HL-60/S4 treated with phorbol 12-myristate 13-acetate at 8.2 ng/mL for 4 days and 3 days (cell line): ENCODE data around the gene SYTL5.

Source experiments
- in situ Hi-C: fragments of 300-500 bp; cut with MboI; formaldehyde crosslinking; loops from 2 replicates; pipeline ENCODE4 v1.15.0; 2022; ENCODE audit warnings: low sequenced_read_pairs

The SYTL5 gene

DNA sequence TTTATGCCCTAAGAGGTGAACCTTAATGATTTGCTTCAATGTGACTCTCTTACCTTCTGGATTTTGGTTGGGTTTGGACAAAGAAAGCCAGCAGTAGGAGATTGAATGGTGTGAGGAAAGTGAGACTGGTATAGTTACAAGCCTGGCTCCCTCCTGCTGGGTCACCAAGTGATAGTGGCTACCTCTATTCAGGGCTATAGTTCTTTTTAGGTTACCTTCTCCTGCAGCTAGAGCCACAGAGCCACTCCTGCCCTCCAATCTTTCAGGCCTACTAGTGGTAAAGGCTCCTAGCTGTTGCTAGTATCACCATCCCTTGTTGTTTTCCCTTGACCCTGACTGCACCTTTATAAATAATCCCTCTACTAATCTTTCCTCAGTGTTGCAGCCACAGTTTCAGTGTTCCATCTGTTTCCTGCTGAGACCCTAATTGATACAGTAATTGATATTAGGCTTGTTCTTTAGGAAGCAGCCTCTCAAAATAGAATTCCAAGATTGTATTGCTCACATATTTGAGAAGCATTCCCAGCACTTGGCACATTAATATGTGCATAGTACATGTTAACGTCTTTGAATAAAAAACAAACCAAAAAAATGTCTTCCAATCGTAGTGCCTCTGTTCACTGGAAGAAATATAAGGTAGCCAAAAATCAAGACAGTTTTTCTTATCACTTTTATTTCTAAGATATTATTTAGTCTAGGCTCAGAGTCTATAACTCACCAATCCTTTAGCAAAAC is 132.0 kb downstream of the SYTL5 start:
- in situ Hi-C loops = no loop called here

DNA sequence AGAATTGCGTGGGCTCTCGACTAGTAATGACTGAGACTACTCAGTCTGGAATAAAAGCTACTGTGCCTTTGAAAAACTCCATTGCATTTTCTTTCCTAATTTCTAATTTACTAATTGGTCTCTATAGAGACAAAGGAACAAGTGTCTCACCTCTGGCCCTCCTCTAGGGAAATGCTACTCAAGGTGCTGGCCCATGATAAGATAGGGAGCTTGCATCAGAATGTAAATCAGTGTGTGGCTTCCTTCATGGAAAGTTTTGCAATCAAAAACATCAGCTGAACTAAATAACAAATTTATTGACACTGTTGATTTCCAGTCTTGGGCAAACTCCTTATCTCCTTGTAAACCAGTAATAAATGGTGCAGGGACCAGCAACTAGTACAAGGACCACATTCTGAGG is 132.5 kb downstream of the SYTL5 start:
- in situ Hi-C loops = no loop called here

DNA sequence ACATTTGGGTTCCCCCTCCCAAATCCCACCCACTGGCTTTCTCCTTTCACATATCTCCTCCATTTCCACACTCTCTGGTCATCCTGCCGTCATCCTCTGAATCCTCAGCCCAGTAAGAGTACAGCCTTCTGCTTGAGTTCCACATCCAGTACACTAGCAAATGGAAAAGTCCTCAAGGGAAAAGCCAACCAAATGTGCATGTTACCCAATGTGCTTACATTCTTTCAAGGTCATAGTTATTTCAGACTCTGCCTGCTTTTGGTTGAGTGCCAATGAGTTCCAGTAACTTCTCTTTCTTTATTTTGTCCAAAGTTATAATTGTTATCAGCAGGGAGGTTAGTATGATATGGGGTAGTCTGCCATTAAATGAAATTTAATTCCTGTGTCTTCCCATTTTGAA is 136.3 kb downstream of the SYTL5 start:
- in situ Hi-C loops = no loop called here

DNA sequence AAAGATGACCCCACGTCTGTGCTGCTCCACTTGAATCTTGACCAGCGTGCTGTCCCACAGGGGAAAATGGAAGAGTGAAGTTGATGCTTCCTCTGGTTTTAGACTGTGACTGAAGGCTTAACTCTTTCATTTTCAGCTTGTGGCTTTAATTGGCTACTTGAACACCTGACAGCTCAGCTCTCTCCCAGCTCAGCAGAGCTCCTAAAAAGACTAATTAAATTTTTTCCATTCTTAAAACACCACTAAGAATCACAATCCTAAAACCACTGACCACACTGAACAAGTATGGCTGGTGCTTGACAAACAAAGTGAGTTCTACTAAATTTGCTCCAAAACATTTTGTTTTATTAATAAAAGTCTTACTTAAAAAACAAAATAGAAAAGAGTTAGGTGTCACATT is 142.7 kb downstream of the SYTL5 start:
- in situ Hi-C loops = no loop called here

DNA sequence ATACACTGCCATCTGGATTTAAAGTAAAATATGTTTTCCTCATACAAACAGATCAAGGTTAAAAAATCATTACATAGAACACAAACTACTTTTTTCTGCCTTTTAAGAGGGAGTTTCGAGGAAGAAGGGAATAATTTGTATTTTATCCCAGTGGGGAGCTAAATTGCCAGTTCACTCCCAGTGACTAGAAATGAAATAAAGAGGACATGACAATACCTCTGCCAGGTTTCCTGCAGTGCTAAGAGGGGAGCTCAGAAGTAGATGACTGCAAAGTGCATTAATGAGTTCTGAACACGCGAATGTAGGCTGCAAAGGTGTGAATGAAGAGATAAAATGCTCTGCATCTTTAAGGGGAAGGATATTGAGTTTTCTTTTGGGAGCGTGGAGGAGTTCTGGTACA is 144.6 kb downstream of the SYTL5 start:
- in situ Hi-C loops = loop anchor here (25.0 kb wide), 1 partner anchor 214 kb away; no protein-coding TSS in a partner anchor

DNA sequence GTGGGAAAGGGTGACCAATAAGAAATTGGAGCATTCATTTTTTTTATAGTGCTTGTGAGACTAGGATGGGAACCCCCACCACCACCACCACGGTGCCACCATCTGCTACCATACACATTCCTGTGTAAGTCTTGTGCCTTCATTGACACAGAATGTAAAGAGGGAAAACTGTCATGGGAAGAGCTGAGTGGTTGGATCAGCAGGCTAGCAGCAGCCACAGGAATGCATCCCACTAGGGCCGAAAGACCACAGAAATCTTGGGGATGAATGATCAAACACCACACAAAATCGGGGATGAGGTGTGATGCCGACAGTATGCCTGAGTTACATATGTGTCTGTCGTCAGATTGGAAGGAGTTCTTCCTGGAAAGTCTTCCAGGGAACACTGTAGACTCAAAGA is 145.1 kb downstream of the SYTL5 start:
- in situ Hi-C loops = loop anchor here (25.0 kb wide), 1 partner anchor 214 kb away; no protein-coding TSS in a partner anchor

DNA sequence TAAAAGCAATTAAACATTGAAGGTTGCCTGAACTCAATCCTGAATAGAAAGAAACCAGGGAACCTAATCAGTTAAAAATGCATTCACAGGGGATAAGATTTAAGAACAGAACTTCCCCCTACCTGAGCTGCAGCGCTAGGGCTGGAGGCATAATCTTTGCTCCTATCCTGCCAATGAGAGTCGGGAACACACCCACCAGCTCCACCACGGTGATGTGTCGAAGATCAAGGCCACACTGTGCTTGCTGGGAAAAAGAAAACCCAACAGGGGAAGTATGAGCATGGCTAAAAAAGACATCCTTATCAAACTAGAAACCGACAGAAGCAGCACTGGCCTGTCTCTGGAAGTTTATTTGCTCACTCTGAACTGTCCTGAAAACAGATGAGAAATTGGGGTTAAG is 148.0 kb downstream of the SYTL5 start:
- in situ Hi-C loops = loop anchor here (25.0 kb wide), 1 partner anchor 217 kb away; no protein-coding TSS in a partner anchor

DNA sequence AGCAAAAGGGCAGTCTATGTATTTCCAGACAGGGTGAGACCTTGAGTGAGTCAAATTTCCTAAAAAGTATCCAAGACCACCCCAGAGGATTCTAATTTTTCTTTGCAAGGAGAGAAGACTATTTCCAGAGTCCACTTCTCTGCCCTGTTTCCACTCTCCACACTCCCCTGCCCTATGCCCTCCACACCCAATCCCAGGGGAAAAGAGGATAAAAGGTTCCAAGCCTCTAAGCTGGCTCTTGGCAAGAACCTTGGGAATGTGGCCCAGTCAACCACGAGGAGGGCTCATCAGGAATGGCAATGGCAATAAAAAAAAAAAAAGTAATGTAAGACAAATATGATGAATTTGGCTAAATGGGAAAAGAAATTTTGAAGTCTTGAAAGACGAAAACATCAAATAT is 148.5 kb downstream of the SYTL5 start:
- in situ Hi-C loops = loop anchor here (25.0 kb wide), 1 partner anchor 218 kb away; no protein-coding TSS in a partner anchor

DNA sequence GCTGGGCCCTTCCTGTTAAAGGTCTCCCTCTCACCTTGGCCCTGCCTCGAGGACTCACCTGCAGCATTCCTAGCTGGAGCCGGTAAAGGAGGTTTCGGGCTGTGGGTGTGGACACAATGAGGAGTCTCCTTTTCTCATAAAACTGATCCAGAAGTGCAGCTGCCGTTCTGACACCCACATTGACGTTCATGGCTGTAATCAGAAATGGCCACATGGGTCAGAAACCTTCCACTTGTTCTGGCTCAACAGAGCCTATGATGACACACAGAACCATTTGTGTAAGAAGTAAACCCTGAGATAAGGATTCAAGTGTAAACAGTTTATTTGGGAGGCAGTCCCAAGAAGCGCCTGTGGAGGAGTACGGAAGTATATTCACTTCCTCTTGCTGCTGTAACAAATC is 150.5 kb downstream of the SYTL5 start:
- in situ Hi-C loops = loop anchor here (25.0 kb wide), 1 partner anchor 220 kb away; no protein-coding TSS in a partner anchor

DNA sequence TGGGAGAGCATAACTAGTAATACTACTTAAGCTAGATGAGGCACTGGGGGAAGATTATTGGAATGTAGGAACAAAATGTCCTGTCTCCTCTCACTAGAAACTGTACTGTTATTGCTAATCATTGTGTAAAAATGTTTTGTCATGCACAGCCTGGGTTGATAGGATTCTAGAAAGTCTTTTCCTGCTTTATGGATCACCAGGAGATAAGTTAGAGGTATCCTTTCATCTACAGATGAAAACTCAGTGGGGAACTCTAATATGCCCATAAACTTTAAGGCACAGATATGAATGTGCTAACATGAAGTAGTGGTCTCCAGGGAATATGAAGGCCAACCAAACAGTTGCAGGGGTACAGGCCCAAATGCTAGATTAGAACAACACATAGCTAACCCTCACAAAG is 156.8 kb downstream of the SYTL5 start:
- in situ Hi-C loops = loop anchor here (25.0 kb wide), 1 partner anchor 226 kb away; no protein-coding TSS in a partner anchor

DNA sequence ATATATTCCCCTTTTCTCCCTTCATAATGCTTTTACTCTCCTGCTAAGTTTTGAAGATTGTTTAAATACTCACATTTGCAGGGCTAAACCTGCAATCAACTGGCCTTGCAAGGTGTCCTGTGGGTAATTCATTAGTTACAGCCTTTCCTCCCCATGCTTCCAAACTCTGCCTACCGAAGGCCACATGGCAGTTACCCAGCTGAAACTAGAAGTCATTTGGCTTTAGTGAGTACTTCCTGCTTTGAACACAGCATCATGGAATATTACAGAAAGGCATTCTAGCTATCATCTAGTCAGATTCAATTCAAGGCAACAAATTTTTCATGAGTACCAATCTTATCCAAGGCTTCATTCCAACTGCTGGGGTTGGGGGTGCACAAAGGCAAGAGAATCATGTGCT is 158.7 kb downstream of the SYTL5 start:
- in situ Hi-C loops = loop anchor here (25.0 kb wide), 1 partner anchor 228 kb away; no protein-coding TSS in a partner anchor

DNA sequence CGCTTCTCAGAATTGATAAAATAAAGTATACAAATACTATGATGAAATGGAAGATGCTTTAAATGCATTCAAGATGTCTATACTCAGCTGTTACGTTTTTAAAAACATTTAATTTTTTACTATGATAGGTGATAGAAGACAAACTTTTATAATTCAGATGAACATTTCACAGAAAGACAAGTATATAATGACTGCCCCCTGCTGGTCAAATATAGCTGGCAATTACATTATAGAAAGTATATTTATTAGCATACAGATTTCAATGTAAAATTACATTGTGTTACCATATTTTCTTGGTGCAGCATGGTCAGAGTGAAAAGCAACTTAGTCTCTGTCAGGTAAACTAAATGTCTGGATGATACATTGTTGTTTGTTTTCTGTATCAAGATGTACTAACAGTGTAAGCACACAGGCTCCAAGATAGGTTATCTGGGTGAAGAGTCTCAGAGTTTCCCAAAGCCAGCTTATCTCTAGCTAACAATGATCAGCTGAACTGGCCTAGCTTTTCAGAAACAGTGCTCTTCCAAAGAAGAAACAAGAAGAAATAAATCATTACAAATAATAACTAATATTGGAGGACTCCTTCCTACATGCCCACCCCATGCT is 160.2 kb downstream of the SYTL5 start:
- in situ Hi-C loops = loop anchor here (25.0 kb wide), 1 partner anchor 229 kb away; no protein-coding TSS in a partner anchor

DNA sequence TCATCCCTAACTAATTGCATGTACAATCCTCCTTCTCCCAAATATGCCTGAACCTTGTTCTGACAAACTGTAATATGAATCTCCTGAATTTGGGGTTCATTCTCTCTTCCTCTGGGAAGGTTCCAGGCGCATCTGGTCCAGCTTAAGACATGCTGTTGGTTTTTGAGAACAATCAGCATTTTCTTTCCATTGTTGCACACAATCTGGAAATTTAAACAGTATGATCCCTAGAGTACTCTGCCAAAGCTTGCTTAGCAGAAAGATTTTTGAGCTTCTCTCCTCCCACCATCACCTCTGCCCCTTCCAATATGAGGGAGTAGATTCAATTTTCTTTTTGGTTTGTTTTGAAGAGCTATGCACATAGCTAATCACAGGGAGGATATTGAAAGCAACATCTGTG is 164.2 kb downstream of the SYTL5 start:
- in situ Hi-C loops = loop anchor here (25.0 kb wide), 1 partner anchor 233 kb away; no protein-coding TSS in a partner anchor

DNA sequence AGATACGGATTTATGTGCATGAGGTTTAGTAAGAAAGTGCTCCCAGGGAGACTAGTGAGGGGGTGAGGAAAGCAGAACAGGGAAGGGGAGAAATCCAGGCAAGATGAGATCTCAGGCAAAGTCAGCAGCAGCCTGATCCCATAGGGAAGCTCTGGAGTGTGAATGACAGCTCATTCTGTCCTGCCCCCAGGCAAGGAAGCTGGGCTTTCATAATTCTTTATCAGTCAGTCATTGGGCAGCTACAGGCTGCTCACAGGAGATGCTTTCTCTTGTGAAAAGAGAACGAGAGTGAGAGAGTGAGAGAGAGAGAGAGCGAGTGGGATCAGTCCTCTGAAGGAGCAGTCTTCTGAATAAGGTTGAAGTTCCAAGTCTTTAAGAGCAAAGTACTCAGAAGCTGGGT is 166.2 kb downstream of the SYTL5 start:
- in situ Hi-C loops = loop anchor here (25.0 kb wide), 1 partner anchor 235 kb away; no protein-coding TSS in a partner anchor

DNA sequence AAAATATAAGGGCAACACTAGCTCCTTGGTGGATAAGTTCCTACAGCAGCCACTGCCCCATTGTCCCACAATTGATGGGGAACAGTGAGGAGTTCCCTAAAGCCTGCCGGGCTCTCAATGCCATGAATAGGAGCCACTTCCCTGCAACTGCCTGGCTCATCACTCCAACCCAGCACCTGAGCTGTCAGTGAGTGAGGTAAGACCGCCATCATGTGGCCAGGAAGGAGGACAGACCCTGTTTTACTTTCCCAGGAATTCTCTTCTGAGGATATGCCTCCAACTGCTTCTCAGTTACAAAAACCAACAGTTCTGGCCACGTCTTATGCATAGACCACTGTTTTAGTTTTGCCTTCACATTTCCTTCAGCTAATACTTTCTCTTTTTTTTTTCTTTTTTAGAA is 168.8 kb downstream of the SYTL5 start:
- in situ Hi-C loops = no loop called here

DNA sequence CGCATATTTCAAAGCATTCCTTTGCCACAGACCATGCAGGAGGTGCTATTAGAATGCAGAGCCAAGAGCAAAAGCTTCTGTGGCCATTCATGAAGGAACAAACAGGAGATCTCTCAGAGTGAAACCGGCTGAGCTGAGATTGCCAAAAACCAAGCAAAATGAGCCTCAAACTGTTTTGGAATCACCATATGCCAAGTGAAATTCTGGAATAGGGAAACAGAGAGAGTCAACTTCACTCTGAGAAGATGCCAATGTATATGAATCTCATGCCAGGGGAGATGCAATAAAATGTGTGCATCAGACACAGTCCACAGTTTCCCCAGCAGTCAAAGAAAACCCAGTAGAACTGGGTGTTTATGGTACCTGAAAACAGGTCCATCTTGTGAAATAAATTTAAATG is 172.0 kb downstream of the SYTL5 start:
- in situ Hi-C loops = no loop called here
